Neuron (in vitro differentiated cells): ENCODE data around the gene CCDC154.

Source experiments
- H2AFZ ChIP-seq: one replicate; pipeline ENCODE4 v1.6.1; 2013; ENCODE audit warnings: low read depth, mild to moderate bottlenecking, inconsistent platforms, low read length, moderate library complexity
- H3K27me3 ChIP-seq: one replicate; pipeline ENCODE4 v1.6.1; 2013; ENCODE audit warnings: low read length; ENCODE audit not compliant: insufficient read depth
- H3K36me3 ChIP-seq: one replicate; pipeline ENCODE4 v1.6.1; 2013; ENCODE audit warnings: low read length; ENCODE audit not compliant: insufficient read depth
- H3K4me1 ChIP-seq: one replicate; pipeline ENCODE4 v1.6.1; 2013; ENCODE audit warnings: low read length; ENCODE audit not compliant: insufficient read depth
- H3K4me3 ChIP-seq: 2 replicates; pipeline ENCODE4 v1.5.1; 2013; ENCODE audit warnings: mild to moderate bottlenecking, low read length, moderate library complexity
- H3K9me3 ChIP-seq: one replicate; pipeline ENCODE4 v1.6.1; 2013; ENCODE audit warnings: low read length

CCDC154 gene

DNA sequence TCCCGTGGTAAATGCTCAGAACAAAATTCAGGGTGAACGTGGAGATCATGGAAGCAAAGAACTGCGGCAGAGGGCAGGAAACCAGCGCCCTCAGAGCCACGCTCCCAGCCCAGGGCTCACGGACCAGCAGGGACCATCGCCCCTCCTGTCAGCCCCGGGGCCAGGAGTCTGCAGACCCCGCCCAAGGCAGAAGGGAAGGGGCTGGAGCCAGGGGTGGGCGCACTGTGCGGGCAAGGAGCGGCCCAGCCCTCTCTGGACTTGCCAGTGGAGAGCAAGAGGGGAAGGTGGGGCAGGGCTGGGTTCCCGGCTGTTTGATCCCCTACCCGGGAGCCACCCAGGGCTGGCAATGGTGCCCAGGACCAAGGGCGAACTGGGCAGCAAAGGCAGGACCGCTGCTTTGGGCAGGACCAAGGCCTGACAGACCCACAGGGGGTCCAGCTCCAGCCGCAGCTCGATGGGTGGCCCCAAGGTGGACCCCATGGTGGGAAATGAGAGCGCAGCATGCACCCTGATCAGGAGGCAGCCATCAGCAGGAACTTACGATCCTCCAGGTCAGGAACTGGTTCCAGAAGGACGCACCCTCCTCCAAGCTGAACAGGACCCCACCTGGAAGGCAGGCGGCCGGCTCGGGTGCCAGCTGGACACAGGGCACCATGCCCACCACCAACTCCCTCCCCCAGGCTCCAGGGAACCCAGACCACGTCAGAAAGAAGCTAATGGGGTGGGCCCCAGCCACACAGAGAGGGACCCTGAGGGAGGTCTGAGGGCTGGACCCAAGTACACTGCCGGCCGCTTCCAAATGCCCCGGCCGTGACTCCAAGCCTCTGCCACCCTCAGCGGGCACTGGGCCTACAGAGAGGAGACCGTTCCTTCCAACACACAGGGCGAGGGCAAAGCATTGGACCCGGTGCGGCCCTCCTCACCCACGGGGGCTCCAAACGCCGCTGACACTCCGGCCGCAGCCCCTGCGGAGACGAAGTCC is 11.1 kb upstream of the CCDC154 start:
- Histone ChIP-seq H2AFZ (no peak overlapping the region), H3K4me3 (no peak overlapping the region), H3K27me3 (no peaks in the 10 kb centered on the region), H3K9me3 (no peaks in the 10 kb centered on the region), H3K4me1 (no peaks in the 10 kb centered on the region), H3K36me3 (peaks cover 59% of the 10 kb centered on the region)

DNA sequence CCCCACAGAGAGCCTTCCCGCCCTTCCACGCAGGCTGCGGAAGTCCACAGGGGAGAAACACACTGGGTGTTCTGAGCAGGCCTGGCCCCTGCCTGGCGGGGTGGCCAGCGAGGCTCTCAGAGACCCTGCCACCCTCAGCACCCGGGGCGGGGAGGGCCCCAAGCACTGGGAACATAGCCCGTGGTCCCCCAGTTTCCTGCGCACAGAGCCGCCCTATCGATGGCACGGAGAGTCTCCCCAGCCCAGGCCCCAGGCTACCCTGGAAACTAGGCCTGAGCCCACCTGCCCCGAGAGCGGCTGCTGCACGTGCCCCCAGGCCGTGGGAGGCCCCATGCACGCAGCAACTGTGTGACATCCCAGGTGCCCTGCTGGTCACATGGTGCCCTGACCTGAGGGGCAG is 10.2 kb upstream of the CCDC154 start:
- peaks cover 62% of the 10 kb centered on the region for H3K36me3 ChIP-seq
- H2AFZ ChIP-seq, result no peak overlapping the region
- H3K4me1 ChIP-seq, result no peaks in the 10 kb centered on the region
- H3K27me3 ChIP-seq, result no peaks in the 10 kb centered on the region
- no peak overlapping the region for H3K4me3 ChIP-seq
- H3K9me3 ChIP-seq, result no peaks in the 10 kb centered on the region

- Histone ChIP-seq H3K4me1 (no peaks in the 10 kb centered on the region), H3K27me3 (no peaks in the 10 kb centered on the region), H2AFZ (no peak overlapping the region), H3K36me3 (peaks cover 61% of the 10 kb centered on the region), H3K4me3 (no peak overlapping the region), H3K9me3 (no peaks in the 10 kb centered on the region)
These were observed 9.0 kb upstream of the CCDC154 start for GRCh38 chr16:1453316-1453715.

DNA sequence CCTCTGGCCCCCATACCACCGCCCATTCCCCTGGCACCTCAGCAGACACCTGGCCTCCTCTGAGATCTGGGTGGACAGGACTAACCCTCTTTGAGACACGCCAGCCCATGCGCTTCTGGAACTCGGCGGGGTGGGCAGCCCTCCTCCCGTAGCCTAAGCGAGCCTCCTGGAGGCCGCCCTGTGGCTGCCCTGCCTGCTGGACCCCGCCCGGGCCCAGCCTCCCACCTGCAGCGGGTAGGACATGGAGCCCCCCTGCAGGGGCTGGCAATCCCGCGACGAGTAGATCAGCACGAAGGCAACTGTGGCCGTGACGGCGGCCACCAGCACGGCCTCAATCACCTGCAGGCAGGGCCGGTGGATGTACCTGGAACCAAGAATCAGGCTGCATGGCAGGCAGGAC is 8.2 kb upstream of the CCDC154 start:
- peaks cover 69% of the 10 kb centered on the region for H3K36me3 ChIP-seq
- no peak overlapping the region for H3K4me3 ChIP-seq
- H3K27me3 ChIP-seq, result no peaks in the 10 kb centered on the region

GRCh38 chr16:1451702-1452392 is 7.5 kb upstream of the CCDC154 start:
- H3K27me3 ChIP-seq, result no peaks in the 10 kb centered on the region
- no peaks in the 10 kb centered on the region for H3K9me3 ChIP-seq
- H2AFZ ChIP-seq, result no peak overlapping the region
- H3K4me1 ChIP-seq, result no peaks in the 10 kb centered on the region
- H3K4me3 ChIP-seq, result no peak overlapping the region
- peaks cover 68% of the 10 kb centered on the region for H3K36me3 ChIP-seq

More for the DNA sequence above, 8.2 kb upstream of the CCDC154 start:
- Histone ChIP-seq H3K4me1 (no peaks in the 10 kb centered on the region), H2AFZ (no peak overlapping the region), H3K9me3 (no peaks in the 10 kb centered on the region)

DNA sequence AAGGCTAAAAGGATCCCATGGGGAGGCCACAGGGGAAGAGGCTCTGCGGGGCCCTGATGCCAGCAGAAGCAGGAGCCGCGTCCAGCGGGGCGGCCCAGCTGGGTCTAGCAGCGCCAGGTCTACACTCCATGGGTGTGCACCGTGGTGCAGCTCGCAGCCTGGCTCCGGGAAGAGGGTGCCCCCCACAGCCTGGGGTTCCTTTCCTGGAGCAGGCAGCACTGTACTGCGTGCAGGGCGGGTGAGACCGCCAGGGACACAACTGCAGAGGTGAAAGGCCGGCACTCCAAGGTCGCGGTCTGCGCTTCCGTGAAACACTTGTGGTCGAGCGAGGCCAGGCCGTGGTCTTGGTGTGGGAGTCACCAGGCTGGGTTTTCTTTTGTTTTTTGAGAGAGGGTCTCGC is 6.5 kb upstream of the CCDC154 start:
- Histone ChIP-seq H3K9me3 (no peaks in the 10 kb centered on the region), H3K4me1 (no peaks in the 10 kb centered on the region), H3K27me3 (no peaks in the 10 kb centered on the region), H3K36me3 (peaks cover 68% of the 10 kb centered on the region), H2AFZ (no peak overlapping the region), H3K4me3 (no peak overlapping the region)

- Histone ChIP-seq H3K36me3 (peaks cover 65% of the 10 kb centered on the region), H3K9me3 (no peaks in the 10 kb centered on the region), H3K4me1 (no peaks in the 10 kb centered on the region), H3K27me3 (no peaks in the 10 kb centered on the region), H2AFZ (no peak overlapping the region), H3K4me3 (no peak overlapping the region)
These were observed 5.9 kb upstream of the CCDC154 start for GRCh38 chr16:1450218-1450617.

GRCh38 chr16:1449201-1449788 is 4.9 kb upstream of the CCDC154 start:
- Histone ChIP-seq H2AFZ (no peak overlapping the region), H3K36me3 (peaks cover 56% of the 10 kb centered on the region), H3K9me3 (no peaks in the 10 kb centered on the region), H3K27me3 (no peaks in the 10 kb centered on the region), H3K4me1 (no peaks in the 10 kb centered on the region), H3K4me3 (no peak overlapping the region)

DNA sequence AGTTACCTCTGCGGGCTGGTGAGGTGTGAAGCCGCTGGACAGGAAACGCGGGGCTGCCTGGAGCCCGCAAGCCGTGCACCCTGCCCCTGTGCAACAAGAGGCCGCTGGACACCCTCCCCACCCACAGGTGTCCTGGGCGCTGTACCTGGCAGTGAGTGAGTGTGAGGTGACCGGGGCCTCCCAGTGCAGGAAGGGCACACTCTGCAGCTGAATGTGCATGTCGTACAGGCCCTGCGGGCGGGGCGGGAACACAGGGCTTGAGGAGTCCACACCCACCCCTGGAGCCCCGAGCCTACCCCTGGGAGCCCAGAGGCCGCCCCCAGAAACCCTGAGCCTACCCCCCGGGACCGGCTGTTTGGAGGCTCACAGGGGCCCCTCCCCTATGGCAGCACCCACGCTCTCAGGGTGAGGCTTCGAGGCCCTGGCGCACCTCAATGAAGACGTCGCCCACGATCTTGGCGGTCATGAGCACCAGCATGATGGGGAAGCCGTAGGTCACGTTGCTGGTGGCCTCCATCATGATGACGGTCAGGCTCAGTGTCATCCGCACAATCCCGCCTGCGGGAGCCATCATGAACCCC is 4.3 kb upstream of the CCDC154 start:
- H3K27me3 ChIP-seq, result no peaks in the 10 kb centered on the region
- no peaks in the 10 kb centered on the region for H3K9me3 ChIP-seq
- H3K36me3 ChIP-seq, result peaks cover 50% of the 10 kb centered on the region
- H2AFZ ChIP-seq, result no peak overlapping the region
- no peak overlapping the region for H3K4me3 ChIP-seq
- H3K4me1 ChIP-seq, result no peaks in the 10 kb centered on the region

DNA sequence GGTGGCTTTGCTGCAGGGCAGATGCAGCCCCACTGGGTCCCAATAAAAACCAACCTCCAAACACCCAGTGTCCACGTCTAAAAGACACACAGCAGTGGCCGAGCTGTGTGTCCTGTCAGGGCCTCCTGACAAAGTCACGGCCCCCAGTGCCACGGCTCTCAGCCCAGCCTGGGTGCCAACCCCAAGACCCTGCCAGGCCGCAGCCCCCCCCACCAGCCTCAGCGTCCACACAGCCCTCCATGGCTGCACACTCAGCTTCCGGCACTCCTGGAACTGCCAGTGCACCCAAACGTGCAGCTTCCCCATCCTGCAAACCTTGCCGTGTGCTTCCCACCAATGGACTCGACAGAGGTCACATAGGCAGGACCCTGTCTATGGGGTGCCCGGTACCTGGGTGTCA is 3.6 kb upstream of the CCDC154 start:
- Histone ChIP-seq H3K27me3 (no peaks in the 10 kb centered on the region), H3K9me3 (no peaks in the 10 kb centered on the region), H2AFZ (no peak overlapping the region), H3K4me1 (no peaks in the 10 kb centered on the region), H3K4me3 (no peak overlapping the region), H3K36me3 (peaks cover 47% of the 10 kb centered on the region)

DNA sequence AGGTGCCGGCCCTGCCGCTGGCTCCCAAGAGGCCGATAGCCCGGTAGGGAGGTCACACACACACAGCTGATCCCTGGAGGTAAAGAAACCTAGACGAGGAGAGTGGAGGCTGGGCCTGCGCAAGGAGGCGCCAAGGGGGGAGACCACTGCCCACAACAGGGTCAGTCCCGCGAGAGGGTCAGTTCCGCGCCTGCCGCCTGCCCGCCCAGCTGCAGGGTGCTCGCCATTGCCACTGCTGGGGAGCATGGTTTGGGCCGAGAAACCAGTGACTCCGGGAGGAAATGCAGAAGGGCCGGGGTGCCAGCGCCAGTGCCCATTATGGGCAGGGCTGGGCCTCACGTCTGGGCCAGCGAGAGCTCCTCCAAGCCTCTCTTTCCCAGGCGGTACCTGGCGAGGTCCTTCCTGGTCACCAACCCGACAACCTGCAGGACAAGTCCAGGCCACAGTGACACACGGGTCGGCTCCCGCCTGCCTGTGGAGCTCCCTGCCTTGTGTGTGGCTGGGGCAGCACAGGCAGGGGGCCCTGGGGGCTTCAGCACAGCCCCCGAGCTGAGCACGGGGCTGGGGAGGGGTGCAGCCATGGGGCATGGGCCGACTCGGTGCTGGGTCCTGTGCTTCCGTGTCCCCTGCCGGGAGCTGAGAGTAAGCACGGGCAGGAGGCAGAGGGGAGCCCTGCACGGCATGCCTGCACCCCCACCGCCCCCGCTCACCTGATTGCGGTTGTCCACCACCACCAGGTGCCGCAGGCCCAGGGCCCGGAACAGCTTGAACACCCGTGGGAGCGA is 2.1 kb upstream of the CCDC154 start:
- H3K36me3 ChIP-seq, result peaks cover 39% of the 10 kb centered on the region
- no peak overlapping the region for H3K4me3 ChIP-seq
- no peak overlapping the region for H2AFZ ChIP-seq
- H3K4me1 ChIP-seq, result no peaks in the 10 kb centered on the region
- no peaks in the 10 kb centered on the region for H3K27me3 ChIP-seq
- H3K9me3 ChIP-seq, result no peaks in the 10 kb centered on the region

GRCh38 chr16:1445518-1446203 is 1.3 kb upstream of the CCDC154 start:
- no peaks in the 10 kb centered on the region for H3K27me3 ChIP-seq
- H3K4me3 ChIP-seq, result no peak overlapping the region
- no peak overlapping the region for H2AFZ ChIP-seq
- H3K9me3 ChIP-seq, result no peaks in the 10 kb centered on the region
- no peaks in the 10 kb centered on the region for H3K4me1 ChIP-seq
- H3K36me3 ChIP-seq, result peaks cover 32% of the 10 kb centered on the region
